ENCODE measurements around the gene VPS8. TPM values are rescaled to one million over a fixed set of nuclear protein-coding genes. Genes with fewer than 3 reads are reported as not detected.

VPS8 gene
- total RNA-seq, 1 experiment from 2014 or later, result 72.3 TPM

DNA sequence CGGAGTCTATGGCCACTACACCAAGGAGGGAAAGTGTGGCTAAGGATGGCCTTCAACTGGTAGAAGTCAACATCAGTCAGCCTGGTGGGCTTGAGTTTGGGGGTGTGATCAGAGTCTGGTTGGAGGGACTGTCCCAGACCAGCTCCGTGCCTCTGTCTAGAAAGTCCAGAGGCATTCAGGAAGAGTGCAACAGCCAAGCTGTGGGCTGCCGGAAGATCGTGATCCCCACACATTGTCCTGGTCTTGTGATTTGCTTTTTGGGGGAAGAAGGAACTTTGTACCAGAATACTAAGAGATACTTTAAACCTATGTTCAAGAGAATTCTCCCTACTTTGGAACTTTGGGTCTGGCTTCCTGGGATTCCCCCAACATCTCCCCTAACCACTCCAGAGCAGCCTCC, 47.8 kb upstream of the VPS8 start:
- no peaks in the 10 kb centered on the region for H3K9me3 ChIP-seq (ENCODE audit: control insufficient read depth, insufficient read depth, low read depth, low read length)
- CTCF ChIA-PET, result no interaction called here
- H3K4me3 ChIP-seq (ENCODE audit: low read depth in 2 of 2, low read length in 2 of 2), result no peak overlapping the region
- H3K27ac ChIP-seq (ENCODE audit: low read length), result no peak overlapping the region
- no peaks in the 10 kb centered on the region for H3K4me1 ChIP-seq (ENCODE audit: control insufficient read depth, insufficient read depth, low read length)
- in situ Hi-C loops (cut with HindIII; ENCODE audit: low pct_unique_long_range_greater_than_20kb, low sequenced_read_pairs), result no loop called here
- no peaks in the 10 kb centered on the region for H3K27me3 ChIP-seq (ENCODE audit: control insufficient read depth, insufficient read depth, low read length)
- no peak for DNase-seq (ENCODE audit: low read depth, low spot score)
- TF ChIP-seq POLR2AphosphoS5 (IDR thresholded peaks at IDR 0.05; ENCODE audit: low read depth, low read length) (no peak), TCF7L2 (IDR thresholded peaks at IDR 0.05; ENCODE audit: low read depth, low read length) (no peak), SIN3A (IDR thresholded peaks at IDR 0.05; ENCODE audit: borderline replicate concordance, insufficient read depth, low read depth, low read length) (no peak)
- TF ChIP-seq, protein P1, sequence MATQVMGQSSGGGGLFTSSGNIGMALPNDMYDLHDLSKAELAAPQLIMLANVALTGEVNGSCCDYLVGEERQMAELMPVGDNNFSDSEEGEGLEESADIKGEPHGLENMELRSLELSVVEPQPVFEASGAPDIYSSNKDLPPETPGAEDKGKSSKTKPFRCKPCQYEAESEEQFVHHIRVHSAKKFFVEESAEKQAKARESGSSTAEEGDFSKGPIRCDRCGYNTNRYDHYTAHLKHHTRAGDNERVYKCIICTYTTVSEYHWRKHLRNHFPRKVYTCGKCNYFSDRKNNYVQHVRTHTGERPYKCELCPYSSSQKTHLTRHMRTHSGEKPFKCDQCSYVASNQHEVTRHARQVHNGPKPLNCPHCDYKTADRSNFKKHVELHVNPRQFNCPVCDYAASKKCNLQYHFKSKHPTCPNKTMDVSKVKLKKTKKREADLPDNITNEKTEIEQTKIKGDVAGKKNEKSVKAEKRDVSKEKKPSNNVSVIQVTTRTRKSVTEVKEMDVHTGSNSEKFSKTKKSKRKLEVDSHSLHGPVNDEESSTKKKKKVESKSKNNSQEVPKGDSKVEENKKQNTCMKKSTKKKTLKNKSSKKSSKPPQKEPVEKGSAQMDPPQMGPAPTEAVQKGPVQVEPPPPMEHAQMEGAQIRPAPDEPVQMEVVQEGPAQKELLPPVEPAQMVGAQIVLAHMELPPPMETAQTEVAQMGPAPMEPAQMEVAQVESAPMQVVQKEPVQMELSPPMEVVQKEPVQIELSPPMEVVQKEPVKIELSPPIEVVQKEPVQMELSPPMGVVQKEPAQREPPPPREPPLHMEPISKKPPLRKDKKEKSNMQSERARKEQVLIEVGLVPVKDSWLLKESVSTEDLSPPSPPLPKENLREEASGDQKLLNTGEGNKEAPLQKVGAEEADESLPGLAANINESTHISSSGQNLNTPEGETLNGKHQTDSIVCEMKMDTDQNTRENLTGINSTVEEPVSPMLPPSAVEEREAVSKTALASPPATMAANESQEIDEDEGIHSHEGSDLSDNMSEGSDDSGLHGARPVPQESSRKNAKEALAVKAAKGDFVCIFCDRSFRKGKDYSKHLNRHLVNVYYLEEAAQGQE (IDR thresholded peaks at IDR 0.05; ENCODE audit: insufficient read depth in 1 of 2, low read depth in 2 of 2, low read length in 1 of 2), result no peak
- ATAC-seq, result no peak
- intact Hi-C loops (cut with micrococcal nuclease; ENCODE audit: unreplicated experiment), result no loop called here
- no TSS peak for BruUV-seq (replicated peaks)
- POLR2A ChIA-PET, result no interaction called here
- no peaks in the 10 kb centered on the region for H3K36me3 ChIP-seq (ENCODE audit: control insufficient read depth, insufficient read depth, low read length)

DNA sequence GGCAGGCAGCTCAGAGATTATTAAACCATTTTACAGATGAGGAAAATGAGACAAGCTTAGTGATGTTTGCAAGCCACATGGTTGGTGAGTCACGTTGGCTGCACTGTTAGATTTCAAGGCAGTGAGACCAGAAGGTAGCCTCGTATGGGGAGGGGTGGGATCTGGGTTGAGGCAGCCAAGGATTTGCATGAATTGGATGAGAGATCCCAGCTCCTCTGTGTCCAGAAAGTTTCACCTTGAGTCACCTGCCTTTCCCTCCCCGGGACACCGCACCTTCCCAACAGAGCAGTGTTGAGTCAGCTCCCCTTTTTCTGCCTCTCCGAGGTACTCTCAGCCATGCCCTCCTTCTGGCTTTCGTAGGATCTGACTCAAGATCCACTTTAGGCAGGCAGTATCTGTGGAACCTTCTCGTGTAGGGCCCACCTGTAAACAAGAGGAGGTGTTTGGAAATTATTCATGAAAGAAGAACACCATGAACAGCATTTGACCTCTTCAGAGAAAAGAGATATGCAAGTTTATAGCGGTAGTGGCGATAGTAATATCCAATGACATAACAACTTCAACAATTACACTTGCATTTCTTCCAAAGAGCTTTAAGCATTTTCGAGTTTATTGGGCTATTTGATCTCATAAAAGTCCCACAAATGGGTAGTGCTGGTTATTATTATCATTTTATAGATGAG, 46.8 kb upstream of the VPS8 start:
- in situ Hi-C loops (cut with HindIII; ENCODE audit: low pct_unique_long_range_greater_than_20kb, low sequenced_read_pairs) (no loop called here), intact Hi-C loops (cut with micrococcal nuclease; ENCODE audit: unreplicated experiment) (no loop called here)
- H3K27ac ChIP-seq (ENCODE audit: low read length), result no peak overlapping the region
- H3K9me3 ChIP-seq (ENCODE audit: control insufficient read depth, insufficient read depth, low read depth, low read length), result no peaks in the 10 kb centered on the region
- DNase-seq (ENCODE audit: low read depth, low spot score) (no peak), ATAC-seq (no peak)
- H3K4me3 ChIP-seq (ENCODE audit: low read depth in 2 of 2, low read length in 2 of 2), result no peak overlapping the region
- H3K27me3 ChIP-seq (ENCODE audit: control insufficient read depth, insufficient read depth, low read length), result no peaks in the 10 kb centered on the region
- TF ChIP-seq, protein P1 (IDR thresholded peaks at IDR 0.05; ENCODE audit: insufficient read depth in 1 of 2, low read depth in 2 of 2, low read length in 1 of 2), result no peak
- TF ChIP-seq, protein P2, sequence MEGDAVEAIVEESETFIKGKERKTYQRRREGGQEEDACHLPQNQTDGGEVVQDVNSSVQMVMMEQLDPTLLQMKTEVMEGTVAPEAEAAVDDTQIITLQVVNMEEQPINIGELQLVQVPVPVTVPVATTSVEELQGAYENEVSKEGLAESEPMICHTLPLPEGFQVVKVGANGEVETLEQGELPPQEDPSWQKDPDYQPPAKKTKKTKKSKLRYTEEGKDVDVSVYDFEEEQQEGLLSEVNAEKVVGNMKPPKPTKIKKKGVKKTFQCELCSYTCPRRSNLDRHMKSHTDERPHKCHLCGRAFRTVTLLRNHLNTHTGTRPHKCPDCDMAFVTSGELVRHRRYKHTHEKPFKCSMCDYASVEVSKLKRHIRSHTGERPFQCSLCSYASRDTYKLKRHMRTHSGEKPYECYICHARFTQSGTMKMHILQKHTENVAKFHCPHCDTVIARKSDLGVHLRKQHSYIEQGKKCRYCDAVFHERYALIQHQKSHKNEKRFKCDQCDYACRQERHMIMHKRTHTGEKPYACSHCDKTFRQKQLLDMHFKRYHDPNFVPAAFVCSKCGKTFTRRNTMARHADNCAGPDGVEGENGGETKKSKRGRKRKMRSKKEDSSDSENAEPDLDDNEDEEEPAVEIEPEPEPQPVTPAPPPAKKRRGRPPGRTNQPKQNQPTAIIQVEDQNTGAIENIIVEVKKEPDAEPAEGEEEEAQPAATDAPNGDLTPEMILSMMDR (IDR thresholded peaks at IDR 0.05), result no peak
- TF ChIP-seq TCF7L2 (IDR thresholded peaks at IDR 0.05; ENCODE audit: low read depth, low read length) (no peak), POLR2AphosphoS5 (IDR thresholded peaks at IDR 0.05; ENCODE audit: low read depth, low read length) (no peak), SIN3A (IDR thresholded peaks at IDR 0.05; ENCODE audit: borderline replicate concordance, insufficient read depth, low read depth, low read length) (no peak)
- CTCF ChIA-PET, result no interaction called here
- POLR2A ChIA-PET, result no interaction called here
- no peaks in the 10 kb centered on the region for H3K4me1 ChIP-seq (ENCODE audit: control insufficient read depth, insufficient read depth, low read length)
- no peaks in the 10 kb centered on the region for H3K36me3 ChIP-seq (ENCODE audit: control insufficient read depth, insufficient read depth, low read length)
- no TSS peak for BruUV-seq (replicated peaks)

Measured in Panc1 (cell line).